HepG2 (cell line): ENCODE results near the gene SYS1. TPM values are rescaled to one million over a fixed set of nuclear protein-coding genes. Genes with fewer than 3 reads are reported as not detected.

Experiments used
- ARNT2 ChIP-seq: sonication (generic); formaldehyde crosslinking; IDR thresholded peaks from 2 replicates; pipeline ENCODE4 v1.8.0; 2022; ENCODE audit warnings: mild to moderate bottlenecking, low read depth, missing genetic modification reagents, moderate library complexity
- ATF3 ChIP-seq: sonication (generic); formaldehyde crosslinking; IDR thresholded peaks from 2 replicates; pipeline ENCODE4 v1.4.0; 2020; ENCODE audit warnings: missing genetic modification reagents
- CAMTA2 ChIP-seq: sonication (generic); formaldehyde crosslinking; IDR thresholded peaks from 2 replicates; pipeline ENCODE4 v1.4.0; 2020; ENCODE audit warnings: mild to moderate bottlenecking, missing genetic modification reagents, borderline replicate concordance
- FLYWCH1 ChIP-seq: sonication (generic); formaldehyde crosslinking; IDR thresholded peaks from 2 replicates; pipeline ENCODE4 v1.8.1; 2023; ENCODE audit warnings: mild to moderate bottlenecking, missing genetic modification reagents
- HES4 ChIP-seq: sonication (generic); formaldehyde crosslinking; IDR thresholded peaks from 2 replicates; pipeline ENCODE4 v1.9.0; 2021; ENCODE audit warnings: mild to moderate bottlenecking, missing genetic modification reagents, borderline replicate concordance
- HOXA9 ChIP-seq: sonication (generic); formaldehyde crosslinking; IDR thresholded peaks from 2 replicates; pipeline ENCODE4 v1.8.1; 2022; ENCODE audit warnings: missing genetic modification reagents, mild to moderate bottlenecking, moderate library complexity, borderline replicate concordance
- KMT2B ChIP-seq: IDR thresholded peaks from 2 replicates; pipeline ENCODE4 v1.6.1; 2016; ENCODE audit warnings: missing genetic modification reagents, missing compliant biosample characterization
- MAZ ChIP-seq, 2 experiments: sonication (generic) in 1 of 2; formaldehyde crosslinking in 1 of 2; IDR thresholded peaks; 2 replicates each; pipeline versions ENCODE4 v1.5.0 to v1.6.1; 2012 to 2020; ENCODE audit warnings: low read depth in 2 of 2, mild to moderate bottlenecking in 2 of 2, borderline replicate concordance in 1 of 2, improper control_type of control experiment in 1 of 2, low read length in 1 of 2, missing genetic modification reagents in 1 of 2, moderate library complexity in 1 of 2
- NFYC ChIP-seq: IDR thresholded peaks from 2 replicates; pipeline ENCODE4 v1.6.1; 2016; ENCODE audit warnings: missing genetic modification reagents, missing compliant biosample characterization
- PBX3 ChIP-seq: sonication (generic); formaldehyde crosslinking; IDR thresholded peaks from 2 replicates; pipeline ENCODE4 v1.8.1; 2023; ENCODE audit warnings: missing genetic modification reagents, inconsistent platforms, borderline replicate concordance
- POGZ ChIP-seq: sonication (generic); formaldehyde crosslinking; IDR thresholded peaks from 2 replicates; pipeline ENCODE4 v1.4.0; 2020; ENCODE audit warnings: mild to moderate bottlenecking, missing genetic modification reagents
- RAD21 ChIP-seq: fragments of 450-650 bp; formaldehyde crosslinking; IDR thresholded peaks from 2 replicates; pipeline ENCODE4 v1.5.0; 2020; ENCODE audit warnings: mild to moderate bottlenecking
- RBAK ChIP-seq: sonication (generic); formaldehyde crosslinking; IDR thresholded peaks from 2 replicates; pipeline ENCODE4 v1.5.1; 2020; ENCODE audit warnings: mild to moderate bottlenecking, missing genetic modification reagents
- SKI ChIP-seq: fragments of 450-650 bp; IDR thresholded peaks from one replicate; pipeline ENCODE4 v1.6.1; 2018; ENCODE audit warnings: mild to moderate bottlenecking; ENCODE audit not compliant: partially characterized antibody
- TBP ChIP-seq: sonication (generic); formaldehyde crosslinking; IDR thresholded peaks from 2 replicates; pipeline ENCODE4 v1.5.0; 2020; ENCODE audit warnings: missing genetic modification reagents
- ZBED4 ChIP-seq: sonication (generic); formaldehyde crosslinking; IDR thresholded peaks from 2 replicates; pipeline ENCODE4 v1.4.0; 2020; ENCODE audit warnings: missing genetic modification reagents, borderline replicate concordance
- ZNF256 ChIP-seq: sonication (generic); formaldehyde crosslinking; conservative IDR thresholded peaks from 2 replicates; pipeline ENCODE4 v1.4.0; 2020; ENCODE audit warnings: missing genetic modification reagents
- ZNF572 ChIP-seq: sonication (generic); formaldehyde crosslinking; IDR thresholded peaks from 2 replicates; pipeline ENCODE4 v1.5.1; 2020; ENCODE audit warnings: mild to moderate bottlenecking, missing genetic modification reagents
- ZNF615 ChIP-seq: sonication (generic); formaldehyde crosslinking; IDR thresholded peaks from 2 replicates; pipeline ENCODE4 v1.5.0; 2020; ENCODE audit warnings: mild to moderate bottlenecking, missing genetic modification reagents, borderline replicate concordance
- polyA plus RNA-seq, 8 experiments: library from polyadenylated mRNA; depleted of rRNA in 3 of 8; stranded (reverse) in 7 of 8; unstranded in 1 of 8; fragments of >200 nt; fragmentation: Illumina TruSeq in 4 of 8; extraction: Trizol in 4 of 8; gene quantifications; 2 replicates each; pipeline versions ENCODE4 v1.2.1 to v1.2.3, GENCODE V29; 2011 to 2016; ENCODE audit warnings: low read depth in 4 of 8, missing spikeins in 1 of 8, mixed read lengths in 1 of 8; ENCODE audit not compliant: insufficient read depth in 1 of 8
- total RNA-seq, 5 experiments: library from RNA; depleted of rRNA; stranded (reverse); fragments of >200 nt; fragmentation: Illumina TruSeq; extraction: Trizol; gene quantifications; 2 replicates each; pipeline ENCODE4 v1.2.3, GENCODE V29; 2016; ENCODE audit warnings: low read depth in 1 of 5

The SYS1 gene
- total and polyA plus RNA-seq, 2 of the 13 experiments (the other 11 are each of a cell fraction or from before 2014, with no cell fraction given): 38.3 to 65.6 TPM

GRCh38 chr20:45336530-45337366 lies 26.2 kb upstream of the SYS1 start (continued):
- TF ChIP-seq ATF3 (CRISPR knock-in tag) (0 out of 2 replicates have a peak, but pooled peaks have one; percentile 31), ZNF615 (CRISPR knock-in tag) (no peak), FLYWCH1 (CRISPR knock-in tag) (peak; percentile 69; the same call in 1 of the 2 replicates), POGZ (CRISPR knock-in tag) (no peak), PBX3 (CRISPR knock-in tag) (no peak), CAMTA2 (CRISPR knock-in tag) (no peak), SKI (no peak), HOXA9 (CRISPR knock-in tag) (no peak), ZNF572 (CRISPR knock-in tag) (peak; percentile 74; the same call in 1 of the 2 replicates), KMT2B (CRISPR knock-in tag) (0 out of 2 replicates have a peak, but pooled peaks have one; percentile 10), HES4 (CRISPR knock-in tag) (no peak), TBP (CRISPR knock-in tag) (no peak), MAZ (IDR thresholded peaks at IDR 0.05; ENCODE audit: borderline replicate concordance, low read depth, low read length) (no peak), MAZ (CRISPR knock-in tag; IDR thresholded peaks at IDR 0.05; ENCODE audit: low read depth) (peak; percentile 79), RBAK (CRISPR knock-in tag) (no peak), RAD21 (peak; percentile 40; the same call in 1 of the 2 replicates), ZNF256 (no peak), NFYC (no peak), ARNT2 (peak; percentile 59; the same call in 1 of the 2 replicates), ZBED4 (0 out of 2 replicates have a peak, but pooled peaks have one; percentile 35)
